PC-3 (cell line): ENCODE measurements around the gene ELAPOR1. TPM values are rescaled to one million over a fixed set of nuclear protein-coding genes. Genes with fewer than 3 reads are reported as not detected.
A peak's percentile ranks its signal among the peaks of the same experiment; 100 is the strongest.
"Not testable (repeated sequence)": the region's sequence is repeated elsewhere in the genome, so short reads cannot be mapped to it uniquely, and the experiment has no call there.

Experiments used
- ATAC-seq: fragments of 200-7000 bp; cut with Tn5 transposase; 2 replicates; pipeline ENCODE4 v1.9.1; 2020; ENCODE audit warnings: mild to moderate bottlenecking, moderate library complexity
- BruUV-seq: library from RNA; stranded (reverse); fragments of 400-500 nt; replicated peaks from 2 replicates; lab custom pipeline; 2021; lab: Mats Ljungman, UMichigan
- CTCF ChIA-PET: fragments of 300-600 bp; sonication (Branson Sonifier 250); formaldehyde crosslinking; loops from one replicate; lab custom pipeline; 2022; ENCODE audit warnings: antibody characterized with exemption; lab: Charles Lee
- POLR2A ChIA-PET: fragments of 300-600 bp; sonication (Branson Sonifier 250); formaldehyde crosslinking; loops from one replicate; lab custom pipeline; 2022; ENCODE audit warnings: antibody characterized with exemption; ENCODE audit not compliant: unreplicated experiment; lab: Charles Lee
- DNase-seq: peaks from one replicate; pipeline ENCODE4 v3.0.0-alpha.2; 2015
- H2AFZ ChIP-seq: fragments of 300-600 bp; sonication (generic); 2 replicates; pipeline ENCODE4 v1.6.0; 2016; ENCODE audit warnings: antibody characterized with exemption, low read length
- H3F3A ChIP-seq: fragments of 300-600 bp; sonication (generic); one replicate; pipeline ENCODE4 v1.6.0; 2017; ENCODE audit warnings: antibody characterized with exemption, low read length, control low read depth, mild to moderate bottlenecking; ENCODE audit not compliant: unreplicated experiment
- H3K27ac ChIP-seq: fragments of 300-600 bp; sonication (generic); 2 replicates; pipeline ENCODE4 v1.5.1; 2016; ENCODE audit warnings: mild to moderate bottlenecking, low read length
- H3K27me3 ChIP-seq: fragments of 300-600 bp; sonication (generic); 2 replicates; pipeline ENCODE4 v1.6.1; 2016; ENCODE audit warnings: low read length, mixed read lengths
- H3K36me3 ChIP-seq: fragments of 300-600 bp; sonication (generic); 2 replicates; pipeline ENCODE4 v1.6.1; 2016; ENCODE audit warnings: low read depth, mixed run types, low read length, mixed read lengths
- H3K4me1 ChIP-seq: fragments of 300-600 bp; sonication (generic); 2 replicates; pipeline ENCODE4 v1.5.1; 2016; ENCODE audit warnings: low read length; ENCODE audit not compliant: insufficient read depth
- H3K4me2 ChIP-seq: fragments of 300-600 bp; sonication (generic); 2 replicates; pipeline ENCODE4 v1.6.0; 2016; ENCODE audit warnings: low read length
- H3K4me3 ChIP-seq: fragments of 300-600 bp; sonication (generic); 2 replicates; pipeline ENCODE4 v1.5.1; 2016; ENCODE audit warnings: mild to moderate bottlenecking, low read length, mixed read lengths
- H3K79me2 ChIP-seq: fragments of 300-600 bp; sonication (generic); 2 replicates; pipeline ENCODE4 v1.6.1; 2017; ENCODE audit warnings: low read length, mixed read lengths
- H3K9ac ChIP-seq: fragments of 300-600 bp; sonication (generic); 2 replicates; pipeline ENCODE4 v1.6.0; 2016; ENCODE audit warnings: mild to moderate bottlenecking, low read length
- H3K9me2 ChIP-seq: fragments of 300-600 bp; sonication (generic); replicated peaks from 2 replicates; pipeline ENCODE4 v1.6.1; 2016; ENCODE audit warnings: mixed run types, low read length, mixed read lengths
- H3K9me3 ChIP-seq: fragments of 300-600 bp; sonication (generic); 2 replicates; pipeline ENCODE4 v1.6.1; 2016; ENCODE audit warnings: low read length, mixed read lengths
- H4K20me1 ChIP-seq: fragments of 300-600 bp; sonication (generic); 2 replicates; pipeline ENCODE4 v1.6.1; 2016; ENCODE audit warnings: low read length, mixed read lengths
- EZH2 ChIP-seq: fragments of 300-600 bp; sonication (generic); IDR thresholded peaks from one replicate; pipeline ENCODE4 v1.6.1; 2017; ENCODE audit warnings: antibody characterized with exemption, mild to moderate bottlenecking, low read length; ENCODE audit not compliant: unreplicated experiment
- EZH2phosphoT487 ChIP-seq: fragments of 300-600 bp; sonication (generic); IDR thresholded peaks from 2 replicates; pipeline ENCODE4 v1.6.1; 2018; ENCODE audit warnings: mild to moderate bottlenecking, antibody characterized with exemption, low read length, borderline replicate concordance
- intact Hi-C: fragments of 100-400 bp; cut with micrococcal nuclease; formaldehyde crosslinking; loops from 2 replicates; pipeline ENCODE4 v1.9.0; 2023
- total RNA-seq: library from RNA; depleted of rRNA; stranded (reverse); fragments of >200 nt; gene quantifications from 2 replicates; pipeline ENCODE4 v1.2.3, GENCODE V29; 2014
- TF ChIP-seq, protein P1 (sequence below): fragments of 300-600 bp; sonication (generic); conservative IDR thresholded peaks from 2 replicates; pipeline ENCODE4 v1.5.1; 2017; ENCODE audit warnings: antibody characterized with exemption, low read depth, mild to moderate bottlenecking, low read length

The ELAPOR1 gene
- total RNA-seq, 1 experiment from 2014 or later: 0.80 TPM

DNA sequence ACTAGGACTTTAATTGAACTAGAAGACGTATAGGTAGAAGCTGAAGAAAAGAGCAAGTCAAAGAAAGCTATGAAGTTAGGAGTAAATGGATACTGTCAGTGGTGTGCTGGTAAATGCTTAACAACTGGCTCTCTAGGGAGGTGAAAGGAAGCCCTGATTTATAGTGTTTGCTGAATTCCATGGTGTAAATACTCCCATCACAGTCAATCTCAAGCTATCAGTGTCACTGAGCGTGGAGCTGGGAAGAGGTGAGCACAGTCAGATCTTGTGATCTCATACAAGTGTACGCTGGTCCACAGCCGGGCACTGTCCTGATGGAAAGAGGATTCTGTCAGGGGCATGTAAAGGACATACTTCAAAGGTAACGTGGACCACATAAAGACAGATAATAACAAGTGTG lies 28.3 kb downstream of the ELAPOR1 start:
- BruUV-seq: no TSS peak
- no peaks in the 10 kb centered on the region for H3K9me2 ChIP-seq
- no peak overlapping the region for H3K4me2 ChIP-seq
- H3F3A ChIP-seq: no peaks in the 10 kb centered on the region
- ATAC-seq (no peak), DNase-seq (no peak)
- H2AFZ ChIP-seq: no peak overlapping the region
- TF ChIP-seq EZH2: no peak
- no peak for TF ChIP-seq EZH2phosphoT487
- TF ChIP-seq, protein P1, sequence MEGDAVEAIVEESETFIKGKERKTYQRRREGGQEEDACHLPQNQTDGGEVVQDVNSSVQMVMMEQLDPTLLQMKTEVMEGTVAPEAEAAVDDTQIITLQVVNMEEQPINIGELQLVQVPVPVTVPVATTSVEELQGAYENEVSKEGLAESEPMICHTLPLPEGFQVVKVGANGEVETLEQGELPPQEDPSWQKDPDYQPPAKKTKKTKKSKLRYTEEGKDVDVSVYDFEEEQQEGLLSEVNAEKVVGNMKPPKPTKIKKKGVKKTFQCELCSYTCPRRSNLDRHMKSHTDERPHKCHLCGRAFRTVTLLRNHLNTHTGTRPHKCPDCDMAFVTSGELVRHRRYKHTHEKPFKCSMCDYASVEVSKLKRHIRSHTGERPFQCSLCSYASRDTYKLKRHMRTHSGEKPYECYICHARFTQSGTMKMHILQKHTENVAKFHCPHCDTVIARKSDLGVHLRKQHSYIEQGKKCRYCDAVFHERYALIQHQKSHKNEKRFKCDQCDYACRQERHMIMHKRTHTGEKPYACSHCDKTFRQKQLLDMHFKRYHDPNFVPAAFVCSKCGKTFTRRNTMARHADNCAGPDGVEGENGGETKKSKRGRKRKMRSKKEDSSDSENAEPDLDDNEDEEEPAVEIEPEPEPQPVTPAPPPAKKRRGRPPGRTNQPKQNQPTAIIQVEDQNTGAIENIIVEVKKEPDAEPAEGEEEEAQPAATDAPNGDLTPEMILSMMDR: no peak
- H3K9ac ChIP-seq: no peak overlapping the region
- no peaks in the 10 kb centered on the region for H3K4me1 ChIP-seq
- intact Hi-C loops: no loop called here
- no peaks in the 10 kb centered on the region for H3K36me3 ChIP-seq
- no peaks in the 10 kb centered on the region for H3K79me2 ChIP-seq
- H3K9me3 ChIP-seq: no peaks in the 10 kb centered on the region
- ChIA-PET CTCF (interaction anchor here (0.5 kb wide), 1 partner anchor 82 kb away, joined by 3 read pairs; no protein-coding TSS in a partner anchor), POLR2A (no interaction called here)
- H3K27me3 ChIP-seq: no peaks in the 10 kb centered on the region
- no peak overlapping the region for H3K4me3 ChIP-seq
- no peaks in the 10 kb centered on the region for H4K20me1 ChIP-seq
- H3K27ac ChIP-seq: no peak overlapping the region

DNA sequence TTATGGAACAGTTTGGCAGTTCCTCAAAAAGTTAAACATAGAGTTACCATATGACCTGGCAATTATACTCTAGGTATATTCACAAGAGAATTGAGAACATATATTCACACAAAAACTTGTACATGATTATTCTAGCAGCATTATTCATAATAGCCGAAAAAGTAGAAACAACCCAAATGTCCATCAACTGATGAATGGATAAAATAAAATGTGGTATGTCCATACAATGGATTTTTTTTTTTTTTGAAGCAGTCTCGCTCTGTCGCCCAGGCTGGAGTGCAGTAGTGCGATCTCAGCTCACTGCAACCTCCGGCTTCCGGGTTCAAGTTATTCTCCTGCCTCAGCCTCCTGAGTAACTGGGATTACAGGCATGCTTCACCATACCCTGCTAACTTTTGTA lies 28.8 kb downstream of the ELAPOR1 start:
- H3K4me2 ChIP-seq, H3F3A ChIP-seq, BruUV-seq, H4K20me1 ChIP-seq, H3K27me3 ChIP-seq, intact Hi-C loops, H3K9me3 ChIP-seq, DNase-seq, H3K4me1 ChIP-seq, H3K9ac ChIP-seq, H3K36me3 ChIP-seq, H3K79me2 ChIP-seq, H3K4me3 ChIP-seq, H3K9me2 ChIP-seq, ATAC-seq, POLR2A ChIA-PET, H3K27ac ChIP-seq, H2AFZ ChIP-seq: not testable (repeated sequence)
- CTCF ChIA-PET: interaction anchor here (0.5 kb wide), 1 partner anchor 82 kb away, joined by 3 read pairs; no protein-coding TSS in a partner anchor

DNA sequence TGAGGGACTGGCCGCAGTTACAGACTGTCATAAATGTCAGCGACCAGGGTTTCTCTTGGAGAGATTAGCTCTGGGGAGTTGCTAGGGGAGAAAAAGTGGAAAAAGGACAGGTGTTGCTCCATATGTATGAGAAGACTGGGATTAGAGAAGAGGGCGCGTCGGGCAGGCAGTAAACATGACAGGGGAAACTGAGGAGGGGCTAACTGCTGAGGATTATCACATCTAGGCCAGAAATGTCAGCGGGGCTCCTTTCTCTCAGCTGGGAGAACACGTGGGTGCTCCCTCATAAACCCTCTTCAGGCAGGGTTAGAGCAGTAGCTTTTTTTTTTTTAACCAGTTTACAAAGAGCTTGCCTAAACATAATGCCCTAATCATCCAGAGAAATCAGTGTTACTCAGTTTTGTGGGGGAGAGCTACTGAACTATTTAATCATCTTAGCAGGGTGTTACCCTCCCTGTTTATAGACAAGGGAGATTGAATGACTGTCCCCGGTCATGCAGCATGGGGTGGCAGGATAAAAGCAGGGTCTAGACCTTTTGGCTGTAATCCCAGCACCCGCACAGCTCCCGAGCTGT lies 35.2 kb downstream of the ELAPOR1 start:
- BruUV-seq: no TSS peak
- Histone ChIP-seq H4K20me1 (no peaks in the 10 kb centered on the region), H2AFZ (peak overlapping the region; percentile 55), H3K27ac (no peak overlapping the region), H3K9me3 (no peaks in the 10 kb centered on the region), H3K4me1 (peaks cover 12% of the 10 kb centered on the region), H3K4me3 (no peak overlapping the region), H3K79me2 (no peaks in the 10 kb centered on the region), H3K27me3 (no peaks in the 10 kb centered on the region), H3K4me2 (no peak overlapping the region), H3F3A (no peaks in the 10 kb centered on the region), H3K9me2 (no peaks in the 10 kb centered on the region), H3K36me3 (no peaks in the 10 kb centered on the region), H3K9ac (no peak overlapping the region)
- POLR2A ChIA-PET: no interaction called here
- DNase-seq (no peak), ATAC-seq (no peak)
- TF ChIP-seq EZH2phosphoT487: no peak
- TF ChIP-seq, protein P1: no peak
- no peak for TF ChIP-seq EZH2
- intact Hi-C loops: no loop called here
- CTCF ChIA-PET: no interaction called here
